IMR-90 (cell line): ENCODE data around the gene POLR3E. TPM values are rescaled to one million over a fixed set of nuclear protein-coding genes. Genes with fewer than 3 reads are reported as not detected.

Experiments
- ATAC-seq: fragments of 200-7000 bp; cut with Tn5 transposase; 2 replicates; pipeline ENCODE4 v1.9.1; 2020; ENCODE audit warnings: low read depth, mild to moderate bottlenecking, moderate library complexity
- BruUV-seq: library from RNA; stranded (reverse); fragments of 400-500 nt; replicated peaks from 2 replicates; lab custom pipeline; 2021; lab: Mats Ljungman, UMichigan
- CTCF ChIA-PET: fragments of 300-600 bp; formaldehyde crosslinking; extraction: SDS; loops from one replicate; lab custom pipeline; 2021; ENCODE audit warnings: antibody characterized with exemption; lab: Yijun Ruan, JAX
- POLR2A ChIA-PET: fragments of 300-600 bp; sonication (Branson Sonifier 250); formaldehyde crosslinking; loops from one replicate; lab custom pipeline; 2022; ENCODE audit warnings: antibody characterized with exemption; ENCODE audit not compliant: unreplicated experiment; lab: Charles Lee
- DNase-seq: peaks from one replicate; pipeline ENCODE4 v3.0.0; 2013
- H2AFZ ChIP-seq: replicated peaks from 2 replicates; pipeline ENCODE3; 2013; ENCODE audit warnings: low read length, mild to moderate bottlenecking; ENCODE audit not compliant: poor library complexity
- H2AK5ac ChIP-seq: 2 replicates; pipeline ENCODE4 v1.6.1; 2013; ENCODE audit warnings: low read depth, low read length, inconsistent platforms
- H2AK9ac ChIP-seq: replicated peaks from 2 replicates; pipeline ENCODE3; 2013; ENCODE audit warnings: mild to moderate bottlenecking, low read depth, low read length, moderate library complexity; ENCODE audit not compliant: poor library complexity
- H2BK120ac ChIP-seq: 2 replicates; pipeline ENCODE4 v1.6.1; 2013; ENCODE audit warnings: low read depth, low read length, inconsistent platforms
- H2BK15ac ChIP-seq: 3 replicates; pipeline ENCODE4 v1.6.1; 2013; ENCODE audit warnings: low read depth, low read length, inconsistent platforms
- H2BK20ac ChIP-seq: 2 replicates; pipeline ENCODE4 v1.6.1; 2013; ENCODE audit warnings: low read depth, mild to moderate bottlenecking, inconsistent platforms, low read length, moderate library complexity
- H2BK5ac ChIP-seq: 2 replicates; pipeline ENCODE4 v1.6.1; 2013; ENCODE audit warnings: mild to moderate bottlenecking, low read depth, low read length, inconsistent platforms; ENCODE audit not compliant: poor library complexity, severe bottlenecking
- H3K14ac ChIP-seq: replicated peaks from 2 replicates; pipeline ENCODE4 v1.6.1; 2013; ENCODE audit warnings: low read depth, low read length, inconsistent platforms
- H3K18ac ChIP-seq: 2 replicates; pipeline ENCODE4 v1.6.1; 2013; ENCODE audit warnings: low read depth, low read length, control low read depth
- H3K23ac ChIP-seq: 2 replicates; pipeline ENCODE4 v1.6.1; 2013; ENCODE audit warnings: low read depth, low read length, inconsistent platforms
- H3K27ac ChIP-seq: 2 replicates; pipeline ENCODE4 v1.5.1; 2013; ENCODE audit warnings: mild to moderate bottlenecking, control low read depth, low read length; ENCODE audit not compliant: insufficient read depth
- H3K27me3 ChIP-seq: 2 replicates; pipeline ENCODE4 v1.6.1; 2013; ENCODE audit warnings: low read length; ENCODE audit not compliant: control insufficient read depth, insufficient read depth
- H3K36me3 ChIP-seq: 2 replicates; pipeline ENCODE4 v1.6.1; 2013; ENCODE audit warnings: low read length, mixed read lengths; ENCODE audit not compliant: control insufficient read depth, insufficient read depth
- H3K4ac ChIP-seq: 2 replicates; pipeline ENCODE4 v1.6.1; 2013; ENCODE audit warnings: low read depth, low read length, inconsistent platforms
- H3K4me1 ChIP-seq: 2 replicates; pipeline ENCODE4 v1.6.1; 2013; ENCODE audit warnings: low read length, mixed read lengths; ENCODE audit not compliant: control insufficient read depth, insufficient read depth
- H3K4me2 ChIP-seq: 2 replicates; pipeline ENCODE4 v1.6.1; 2013; ENCODE audit warnings: low read depth, mild to moderate bottlenecking, control low read depth, low read length, moderate library complexity
- H3K4me3 ChIP-seq: 2 replicates; pipeline ENCODE4 v1.5.1; 2013; ENCODE audit warnings: low read depth, mild to moderate bottlenecking, control low read depth, low read length, moderate library complexity; ENCODE audit not compliant: insufficient read depth
- H3K56ac ChIP-seq: 2 replicates; pipeline ENCODE4 v1.6.1; 2013; ENCODE audit warnings: low read length, inconsistent platforms; ENCODE audit not compliant: insufficient read depth; ENCODE audit errors: extremely low read depth
- H3K79me1 ChIP-seq, 2 experiments: 2 replicates each; pipeline ENCODE4 v1.6.1; 2013; ENCODE audit warnings: low read length in 2 of 2, inconsistent platforms in 1 of 2, low read depth in 1 of 2
- H3K9ac ChIP-seq: 2 replicates; pipeline ENCODE4 v1.6.1; 2013; ENCODE audit warnings: low read depth, low read length, control low read depth
- H3K9me1 ChIP-seq: 2 replicates; pipeline ENCODE4 v1.6.1; 2013; ENCODE audit warnings: low read length, inconsistent platforms; ENCODE audit not compliant: insufficient read depth
- H3K9me3 ChIP-seq: 2 replicates; pipeline ENCODE4 v1.6.1; 2013; ENCODE audit warnings: low read length; ENCODE audit not compliant: control insufficient read depth, insufficient read depth
- H4K20me1 ChIP-seq: 2 replicates; pipeline ENCODE4 v1.6.1; 2013; ENCODE audit warnings: low read length, inconsistent platforms; ENCODE audit not compliant: insufficient read depth
- H4K5ac ChIP-seq: 2 replicates; pipeline ENCODE4 v1.6.1; 2013; ENCODE audit warnings: mild to moderate bottlenecking, low read depth, low read length, control low read depth
- H4K8ac ChIP-seq, 2 experiments: 2 replicates each; pipeline ENCODE4 v1.6.1; 2013; ENCODE audit warnings: low read depth in 2 of 2, low read length in 2 of 2, control low read depth in 1 of 2, inconsistent platforms in 1 of 2
- H4K91ac ChIP-seq: 2 replicates; pipeline ENCODE4 v1.6.1; 2013; ENCODE audit warnings: low read depth, low read length, inconsistent platforms; ENCODE audit not compliant: insufficient read depth
- CEBPB ChIP-seq: IDR thresholded peaks from 2 replicates; pipeline ENCODE4 v1.6.1; 2012; ENCODE audit warnings: low read depth, low read length, improper control_type of control experiment
- CHD1 ChIP-seq: IDR thresholded peaks from 2 replicates; pipeline ENCODE4 v1.6.1; 2012; ENCODE audit warnings: low read depth, low read length, improper control_type of control experiment
- MAFK ChIP-seq: IDR thresholded peaks from 2 replicates; pipeline ENCODE4 v1.6.1; 2012; ENCODE audit warnings: low read depth, low read length, improper control_type of control experiment
- MAZ ChIP-seq: IDR thresholded peaks from 2 replicates; pipeline ENCODE4 v1.6.1; 2012; ENCODE audit warnings: low read depth, mild to moderate bottlenecking, low read length, improper control_type of control experiment, moderate library complexity, borderline replicate concordance
- NFE2L2 ChIP-seq: fragments of 150-350 bp; IDR thresholded peaks from 2 replicates; pipeline ENCODE4 v1.6.1; 2016; ENCODE audit warnings: low read depth, mild to moderate bottlenecking, low read length
- POLR2A ChIP-seq: IDR thresholded peaks from 2 replicates; pipeline ENCODE4 v1.6.1; 2012; ENCODE audit warnings: mild to moderate bottlenecking, low read depth, low read length
- RAD21 ChIP-seq: IDR thresholded peaks from 2 replicates; pipeline ENCODE4 v1.6.1; 2012; ENCODE audit warnings: low read length, improper control_type of control experiment
- RFX5 ChIP-seq: IDR thresholded peaks from 2 replicates; pipeline ENCODE4 v1.8.0; 2012; ENCODE audit warnings: low read depth, mild to moderate bottlenecking, low read length, moderate library complexity
- SMC3 ChIP-seq: fragments of 150-350 bp; IDR thresholded peaks from 2 replicates; pipeline ENCODE4 v1.6.1; 2016; ENCODE audit warnings: low read depth, mild to moderate bottlenecking, antibody characterized with exemption, low read length, moderate library complexity
- USF2 ChIP-seq: fragments of 150-350 bp; IDR thresholded peaks from 2 replicates; pipeline ENCODE4 v1.6.1; 2017; ENCODE audit warnings: mild to moderate bottlenecking, antibody characterized with exemption, low read length, low read depth
- WGBS, 2 experiments: methylation state at CpG; one replicate each; pipeline versions ENCODE4 v1.1.5 to v1.1.7; 2013; ENCODE audit warnings: missing lambda C conversion rate in 2 of 2; ENCODE audit not compliant: insufficient read length in 1 of 2; ENCODE audit errors: extremely low coverage in 2 of 2; 5-methylcytosine and 5-hydroxymethylcytosine counted together
- dilution Hi-C: fragments of 300-500 bp; cut with HindIII; formaldehyde crosslinking; loops from one replicate; pipeline ENCODE4 v1.14.3; 2018; ENCODE audit warnings: low sequenced_read_pairs; ENCODE audit not compliant: unreplicated experiment
- in situ Hi-C: fragments of 300-500 bp; cut with MboI; formaldehyde crosslinking; loops from 3 replicates; pipeline ENCODE4 v1.14.3; 2019; ENCODE audit warnings: low sequenced_read_pairs, inconsistent platforms, mixed read lengths
- intact Hi-C: fragments of 100-400 bp; cut with micrococcal nuclease; formaldehyde crosslinking; loops from 2 replicates; pipeline ENCODE4 v1.10.0; 2022
- polyA plus RNA-seq, 3 experiments: library from polyadenylated mRNA; depleted of rRNA; stranded (reverse); fragments of >200 nt; gene quantifications; 2 replicates each; pipeline ENCODE4 v1.2.3, GENCODE V29; 2012; ENCODE audit warnings: low replicate concordance in 1 of 3
- total RNA-seq: library from RNA; depleted of rRNA; stranded (reverse); fragments of >200 nt; gene quantifications from 2 replicates; pipeline ENCODE4 v1.2.3, GENCODE V29; 2012
- TF ChIP-seq, protein P1 (sequence below): fragments of 150-350 bp; IDR thresholded peaks from 2 replicates; pipeline ENCODE4 v1.6.1; 2016; ENCODE audit warnings: low read depth, mild to moderate bottlenecking, low read length, moderate library complexity, borderline replicate concordance
- TF ChIP-seq, protein P2 (sequence below): conservative IDR thresholded peaks from 2 replicates; pipeline ENCODE4 v1.5.1; 2012; ENCODE audit warnings: mild to moderate bottlenecking, low read depth, low read length, improper control_type of control experiment

The POLR3E gene
- total and polyA plus RNA-seq, 2 of the 4 experiments (the other 2 are of a cell fraction), result 19.9 to 46.0 TPM

DNA sequence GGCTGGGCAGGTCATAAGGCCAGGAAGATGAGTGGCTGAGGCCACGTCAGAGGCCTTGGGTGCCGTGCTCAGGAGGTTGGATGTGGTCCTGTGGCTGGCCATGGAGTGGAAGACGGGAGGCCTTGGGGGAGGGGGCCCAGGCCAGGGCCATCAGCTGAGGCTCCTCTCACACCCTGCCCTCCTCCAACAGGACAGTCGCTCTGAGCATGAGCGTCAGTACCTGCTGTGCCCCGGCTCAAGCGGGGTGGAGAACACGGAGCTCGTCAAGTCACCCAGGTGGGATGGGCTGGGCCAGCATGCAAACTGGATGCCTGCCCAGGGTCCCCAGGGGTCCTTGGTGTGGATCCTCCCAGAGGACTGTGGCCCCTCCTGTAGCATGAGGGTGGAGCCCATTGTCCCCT lies 19.2 kb downstream of the POLR3E start:
- no peaks in the 10 kb centered on the region for H3K9me3 ChIP-seq
- H3K4me2 ChIP-seq, result no peak overlapping the region
- H3K23ac ChIP-seq, result no peak overlapping the region
- H3K79me1 ChIP-seq, result peaks cover 0 to 7% of the 10 kb centered on the region in 2 experiments; a peak in 2 of 4 replicates
- no peaks in the 10 kb centered on the region for H3K4me1 ChIP-seq
- no peak overlapping the region for H2BK20ac ChIP-seq
- H3K14ac ChIP-seq, result no peak overlapping the region
- dilution Hi-C loops, result no loop called here
- no peak overlapping the region for H4K8ac ChIP-seq
- intact Hi-C loops, result no loop called here
- no peak overlapping the region for H3K27ac ChIP-seq
- no CpG with 5 or more reads among the region's 9 CpGs for WGBS, 2 experiments
- H3K9ac ChIP-seq, result no peak overlapping the region
- H3K27me3 ChIP-seq, result no peaks in the 10 kb centered on the region
- H3K4me3 ChIP-seq, result no peak overlapping the region
- H2AK9ac ChIP-seq, result no peak overlapping the region
- H2AK5ac ChIP-seq, result no peak overlapping the region
- H3K36me3 ChIP-seq, result peaks cover 47% of the 10 kb centered on the region
- ATAC-seq (no peak), DNase-seq (no peak)
- CTCF ChIA-PET, result no interaction called here
- in situ Hi-C loops, result no loop called here
- POLR2A ChIA-PET, result no interaction called here
- H3K18ac ChIP-seq, result no peak overlapping the region
- H2BK5ac ChIP-seq, result no peak overlapping the region
- no peak overlapping the region for H4K91ac ChIP-seq
- H2AFZ ChIP-seq, result no peak overlapping the region
- no peaks in the 10 kb centered on the region for H3K9me1 ChIP-seq
- H2BK120ac ChIP-seq, result no peak overlapping the region
- BruUV-seq, result no TSS peak
- H3K4ac ChIP-seq, result no peak overlapping the region
- H2BK15ac ChIP-seq, result no peak overlapping the region
- TF ChIP-seq SMC3 (no peak), CHD1 (no peak), MAFK (no peak), USF2 (no peak), CEBPB (no peak), RAD21 (no peak), MAZ (no peak), RFX5 (no peak), POLR2A (no peak), NFE2L2 (no peak)
- TF ChIP-seq, protein P1, sequence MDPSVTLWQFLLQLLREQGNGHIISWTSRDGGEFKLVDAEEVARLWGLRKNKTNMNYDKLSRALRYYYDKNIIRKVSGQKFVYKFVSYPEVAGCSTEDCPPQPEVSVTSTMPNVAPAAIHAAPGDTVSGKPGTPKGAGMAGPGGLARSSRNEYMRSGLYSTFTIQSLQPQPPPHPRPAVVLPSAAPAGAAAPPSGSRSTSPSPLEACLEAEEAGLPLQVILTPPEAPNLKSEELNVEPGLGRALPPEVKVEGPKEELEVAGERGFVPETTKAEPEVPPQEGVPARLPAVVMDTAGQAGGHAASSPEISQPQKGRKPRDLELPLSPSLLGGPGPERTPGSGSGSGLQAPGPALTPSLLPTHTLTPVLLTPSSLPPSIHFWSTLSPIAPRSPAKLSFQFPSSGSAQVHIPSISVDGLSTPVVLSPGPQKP, result no peak
- TF ChIP-seq, protein P2, sequence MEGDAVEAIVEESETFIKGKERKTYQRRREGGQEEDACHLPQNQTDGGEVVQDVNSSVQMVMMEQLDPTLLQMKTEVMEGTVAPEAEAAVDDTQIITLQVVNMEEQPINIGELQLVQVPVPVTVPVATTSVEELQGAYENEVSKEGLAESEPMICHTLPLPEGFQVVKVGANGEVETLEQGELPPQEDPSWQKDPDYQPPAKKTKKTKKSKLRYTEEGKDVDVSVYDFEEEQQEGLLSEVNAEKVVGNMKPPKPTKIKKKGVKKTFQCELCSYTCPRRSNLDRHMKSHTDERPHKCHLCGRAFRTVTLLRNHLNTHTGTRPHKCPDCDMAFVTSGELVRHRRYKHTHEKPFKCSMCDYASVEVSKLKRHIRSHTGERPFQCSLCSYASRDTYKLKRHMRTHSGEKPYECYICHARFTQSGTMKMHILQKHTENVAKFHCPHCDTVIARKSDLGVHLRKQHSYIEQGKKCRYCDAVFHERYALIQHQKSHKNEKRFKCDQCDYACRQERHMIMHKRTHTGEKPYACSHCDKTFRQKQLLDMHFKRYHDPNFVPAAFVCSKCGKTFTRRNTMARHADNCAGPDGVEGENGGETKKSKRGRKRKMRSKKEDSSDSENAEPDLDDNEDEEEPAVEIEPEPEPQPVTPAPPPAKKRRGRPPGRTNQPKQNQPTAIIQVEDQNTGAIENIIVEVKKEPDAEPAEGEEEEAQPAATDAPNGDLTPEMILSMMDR, result no peak
- no peak overlapping the region for H4K5ac ChIP-seq
- H3K56ac ChIP-seq, result no peak overlapping the region
- peaks cover 8% of the 10 kb centered on the region for H4K20me1 ChIP-seq
